GM12875 (cell line): ENCODE measurements around the gene SNRPD3.

Experiments
- H3K4me3 ChIP-seq: one replicate; pipeline ENCODE4 v1.5.1; 2011; ENCODE audit warnings: low read depth, low read length, control low read depth
- CTCF ChIP-seq: IDR thresholded peaks from 2 replicates; pipeline ENCODE4 v1.5.1; 2011; ENCODE audit warnings: low read depth, mild to moderate bottlenecking, control low read depth, inconsistent platforms, low read length, moderate library complexity, borderline replicate concordance; ENCODE audit not compliant: insufficient read depth

The SNRPD3 gene

GRCh38 chr22:24514241-24515026, 41.4 kb upstream of the SNRPD3 start:
- H3K4me3 ChIP-seq: no peak overlapping the region
- no peak for TF ChIP-seq CTCF

DNA sequence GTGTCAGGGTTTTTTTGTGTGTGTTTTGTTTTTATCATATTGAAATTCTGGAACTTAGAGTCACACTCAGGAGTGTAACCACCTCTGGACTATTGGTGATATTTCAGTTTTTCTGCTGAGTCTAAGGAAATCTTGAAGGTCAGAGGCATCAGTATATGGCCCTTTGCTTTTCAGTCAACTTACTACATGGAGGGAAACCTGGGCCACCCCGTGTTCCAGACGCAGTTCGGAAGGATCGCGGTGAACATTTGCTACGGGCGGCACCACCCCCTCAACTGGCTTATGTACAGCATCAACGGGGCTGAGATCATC, 40.8 kb upstream of the SNRPD3 start:
- no peak overlapping the region for H3K4me3 ChIP-seq
- no peak for TF ChIP-seq CTCF

DNA sequence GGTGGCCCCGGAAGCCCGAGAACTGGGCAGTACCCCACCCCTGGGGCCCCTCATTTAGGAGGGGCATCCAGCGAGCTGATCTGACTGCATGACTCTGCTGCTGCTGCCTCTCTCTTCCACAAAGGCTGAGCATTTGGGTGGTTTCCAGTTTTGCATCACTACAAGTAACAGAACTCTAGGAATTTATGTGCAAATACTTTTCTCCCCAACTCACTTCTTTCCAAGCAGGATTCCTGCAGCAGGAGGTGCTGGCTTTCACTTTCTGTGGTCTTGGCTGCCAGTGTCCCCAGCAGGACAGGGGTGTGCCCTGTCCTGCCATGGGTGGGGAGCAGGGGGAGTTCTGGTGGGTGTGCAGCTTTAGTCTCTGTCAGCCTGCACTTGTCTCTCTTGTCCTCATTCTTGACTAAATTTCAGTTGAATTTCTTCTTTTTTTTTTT, 39.5 kb upstream of the SNRPD3 start:
- no peak for TF ChIP-seq CTCF
- no peak overlapping the region for H3K4me3 ChIP-seq

- no peak overlapping the region for H3K4me3 ChIP-seq
- no peak for TF ChIP-seq CTCF
Observed at GRCh38 chr22:24517446-24517845, 38.4 kb upstream of the SNRPD3 start.

DNA sequence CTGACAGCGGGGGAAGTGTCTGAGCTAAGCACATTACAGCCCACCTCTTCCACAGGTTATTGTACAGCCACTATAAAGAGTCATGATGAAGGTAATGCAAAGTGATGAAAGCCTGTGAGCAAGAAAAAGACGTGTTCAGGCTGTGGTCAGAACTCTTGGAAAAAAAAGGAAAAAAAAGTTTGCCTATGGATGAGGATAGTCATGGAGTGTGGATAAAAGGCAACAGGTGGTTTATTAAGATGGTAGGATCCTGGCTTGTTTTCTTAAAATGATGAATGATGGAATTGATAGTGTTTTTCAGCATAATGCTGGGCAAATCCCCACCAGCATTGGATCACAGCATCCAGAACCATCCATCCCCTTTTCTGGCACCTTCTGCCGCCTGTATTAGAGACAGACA, 37.6 kb upstream of the SNRPD3 start:
- H3K4me3 ChIP-seq: no peak overlapping the region
- no peak for TF ChIP-seq CTCF

GRCh38 chr22:24518771-24519485, 36.9 kb upstream of the SNRPD3 start:
- TF ChIP-seq CTCF: no peak
- H3K4me3 ChIP-seq: no peak overlapping the region

DNA sequence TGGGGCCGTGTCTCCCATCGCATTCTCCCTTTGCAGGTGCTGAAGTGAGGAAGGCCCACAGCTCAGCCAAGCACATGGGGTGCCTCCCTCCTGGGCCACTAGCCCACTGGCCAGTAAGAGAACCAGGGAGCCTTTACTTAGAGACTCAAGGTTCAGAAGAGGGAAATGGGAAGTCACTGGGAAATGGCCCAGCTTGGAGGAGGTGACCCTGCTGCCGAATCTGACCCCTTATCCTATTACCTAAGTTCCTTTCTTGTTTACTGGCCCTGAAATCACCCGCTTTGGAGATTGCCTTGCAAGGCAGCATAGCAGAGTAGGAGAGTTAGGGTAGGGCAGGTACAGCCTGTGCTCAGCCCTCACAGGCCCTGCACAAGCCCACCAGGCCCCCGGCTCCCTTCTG, 36.3 kb upstream of the SNRPD3 start:
- no peak overlapping the region for H3K4me3 ChIP-seq
- no peak for TF ChIP-seq CTCF
